Duodenal mucosa (tissue), 2 donors: ENCODE data around the gene GIPC2.

ENCODE experiments used
- H3K27ac ChIP-seq: one replicate; pipeline ENCODE4 v1.7.0; 2013; ENCODE audit warnings: low read depth, low read length
- H3K27me3 ChIP-seq, 2 donors: one replicate each; pipeline ENCODE4 v1.7.0; 2013; ENCODE audit warnings: low read length in 2 of 2, control low read depth in 1 of 2; ENCODE audit not compliant: insufficient read depth in 2 of 2, control insufficient read depth in 1 of 2
- H3K36me3 ChIP-seq, 2 donors: one replicate each; pipeline ENCODE4 v1.7.0; 2013; ENCODE audit warnings: low read length in 2 of 2, control low read depth in 1 of 2; ENCODE audit not compliant: insufficient read depth in 2 of 2, control insufficient read depth in 1 of 2
- H3K4me1 ChIP-seq, 2 donors: one replicate each; pipeline ENCODE4 v1.7.0; 2013; ENCODE audit warnings: low read length in 2 of 2, control low read depth in 1 of 2; ENCODE audit not compliant: insufficient read depth in 2 of 2, control insufficient read depth in 1 of 2
- H3K4me3 ChIP-seq, 2 donors: one replicate each; pipeline ENCODE4 v1.7.0; 2013; ENCODE audit warnings: low read length in 2 of 2, low read depth in 1 of 2
- H3K9ac ChIP-seq, 2 donors: one replicate each; pipeline ENCODE4 v1.7.0; 2013; ENCODE audit warnings: low read length in 2 of 2, low read depth in 1 of 2
- H3K9me3 ChIP-seq, 2 donors: one replicate each; pipeline ENCODE4 v1.7.0; 2013; ENCODE audit warnings: low read length in 2 of 2, control low read depth in 1 of 2; ENCODE audit not compliant: control insufficient read depth in 1 of 2

Gene GIPC2

GRCh38 chr1:78184460-78185072, 138.8 kb downstream of the GIPC2 start:
- no peaks in the 10 kb centered on the region for H3K36me3 ChIP-seq
- no peak overlapping the region for H3K4me3 ChIP-seq
- no peak overlapping the region for H3K27ac ChIP-seq
- H3K9me3 ChIP-seq = no peaks in the 10 kb centered on the region
- no peaks in the 10 kb centered on the region for H3K27me3 ChIP-seq
- no peak overlapping the region for H3K9ac ChIP-seq
- H3K4me1 ChIP-seq = no peaks in the 10 kb centered on the region
